Keratinocyte (primary cell): ENCODE data around the gene MUC4. TPM values are rescaled to one million over a fixed set of nuclear protein-coding genes. Genes with fewer than 3 reads are reported as not detected.

Source experiments
- DNase-seq: peaks from one replicate; pipeline ENCODE4 v3.0.0-alpha.2; 2011; ENCODE audit warnings: low read depth, missing footprints, low spot score
- FAIRE-seq: peaks from 2 replicates; lab custom pipeline; 2011; peaks lifted over from hg19 to GRCh38; lab: Jason Lieb, UNC
- H2AFZ ChIP-seq: 2 replicates; pipeline ENCODE4 v1.6.0; 2012; ENCODE audit warnings: low read length, control low read depth, inconsistent platforms; ENCODE audit not compliant: control insufficient read depth
- H3K27ac ChIP-seq: 2 replicates; pipeline ENCODE4 v1.5.1; 2011; ENCODE audit warnings: low read length; ENCODE audit not compliant: control insufficient read depth, insufficient read depth
- H3K27me3 ChIP-seq: 3 replicates; pipeline ENCODE4 v1.6.0; 2011; ENCODE audit warnings: low read length; ENCODE audit not compliant: control insufficient read depth, insufficient read depth; ENCODE audit errors: extremely low read depth
- H3K36me3 ChIP-seq, 2 experiments: 2 replicates in 1 of 2; 3 replicates in 1 of 2; pipeline ENCODE4 v1.5.1; 2011; ENCODE audit warnings: low read length in 2 of 2, mild to moderate bottlenecking in 1 of 2; ENCODE audit not compliant: control insufficient read depth in 2 of 2, insufficient read depth in 2 of 2; ENCODE audit errors: extremely low read depth in 1 of 2
- H3K4me1 ChIP-seq: 3 replicates; pipeline ENCODE4 v1.5.1; 2011; ENCODE audit warnings: low read length; ENCODE audit not compliant: control insufficient read depth, insufficient read depth; ENCODE audit errors: extremely low read depth
- H3K4me2 ChIP-seq: 3 replicates; pipeline ENCODE4 v1.6.0; 2011; ENCODE audit warnings: low read depth, low read length; ENCODE audit not compliant: control insufficient read depth, insufficient read depth; ENCODE audit errors: extremely low read depth
- H3K4me3 ChIP-seq, 3 experiments: fragments of 200-600 bp in 1 of 3; sonication (generic) in 1 of 3; 2 replicates in 2 of 3; 3 replicates in 1 of 3; pipeline ENCODE4 v1.5.1; 2011 to 2016; ENCODE audit warnings: low read length in 3 of 3, mild to moderate bottlenecking in 3 of 3, control low read depth in 2 of 3, inconsistent platforms in 1 of 3, low read depth in 1 of 3, mixed read lengths in 1 of 3, mixed run types in 1 of 3, moderate library complexity in 1 of 3; ENCODE audit not compliant: control insufficient read depth in 2 of 3, insufficient read depth in 2 of 3; ENCODE audit errors: extremely low read depth in 1 of 3
- H3K79me2 ChIP-seq: 2 replicates; pipeline ENCODE4 v1.6.0; 2012; ENCODE audit warnings: low read length; ENCODE audit not compliant: control insufficient read depth, insufficient read depth
- H3K9ac ChIP-seq: 3 replicates; pipeline ENCODE4 v1.6.0; 2011; ENCODE audit warnings: low read length; ENCODE audit not compliant: control insufficient read depth, insufficient read depth; ENCODE audit errors: extremely low read depth
- H3K9me1 ChIP-seq: 3 replicates; pipeline ENCODE4 v1.6.0; 2011; ENCODE audit warnings: low read length; ENCODE audit not compliant: control insufficient read depth, insufficient read depth; ENCODE audit errors: extremely low read depth
- H3K9me3 ChIP-seq: 2 replicates; pipeline ENCODE4 v1.5.1; 2012; ENCODE audit warnings: low read depth, low read length; ENCODE audit not compliant: control insufficient read depth
- H4K20me1 ChIP-seq: 3 replicates; pipeline ENCODE4 v1.6.0; 2011; ENCODE audit warnings: low read length; ENCODE audit not compliant: control insufficient read depth, insufficient read depth; ENCODE audit errors: extremely low read depth
- EZH2 ChIP-seq: IDR thresholded peaks from one replicate; pipeline ENCODE4 v1.6.1; 2012; ENCODE audit warnings: inconsistent platforms, mild to moderate bottlenecking, low read length, moderate library complexity
- dilution Hi-C: fragments of 300-500 bp; cut with MboI; formaldehyde crosslinking; loops from one replicate; pipeline ENCODE4 v1.7.0; 2020; ENCODE audit warnings: low sequenced_read_pairs; ENCODE audit not compliant: extremely low pct_ligation_motif_present
- polyA plus RNA-seq, 5 experiments: library from polyadenylated mRNA; depleted of rRNA in 3 of 5; stranded (reverse) in 3 of 5; stranded (forward) in 1 of 5; unstranded in 1 of 5; fragments of >200 nt; gene quantifications; 1 replicate in 1 of 5; 2 replicates in 3 of 5; 3 replicates in 1 of 5; pipeline versions ENCODE4 v1.2.1 to v1.2.3, GENCODE V29; 2011 to 2012; ENCODE audit warnings: missing spikeins in 2 of 5, low read depth in 1 of 5, low replicate concordance in 1 of 5
- TF ChIP-seq, protein P1 (sequence below), 3 experiments: IDR thresholded peaks in 1 of 3; conservative IDR thresholded peaks in 1 of 3; optimal IDR thresholded peaks in 1 of 3; 2 replicates in 2 of 3; 3 replicates in 1 of 3; pipeline versions ENCODE3 to v1.5.1; 2011; ENCODE audit warnings: low read length in 3 of 3, mild to moderate bottlenecking in 3 of 3, moderate library complexity in 2 of 3, control low read depth in 1 of 3, inconsistent platforms in 1 of 3; ENCODE audit not compliant: insufficient read depth in 2 of 3; ENCODE audit errors: extremely low read depth in 1 of 3

The MUC4 gene
- polyA plus RNA-seq, 1 donor (not counting 4 experiments of a cell fraction or from before 2014, with no cell fraction given) = not detected

- FAIRE-seq = no peak
Measured at GRCh38 chr3:195809796-195810454, 1.8 kb downstream of the MUC4 start.

DNA sequence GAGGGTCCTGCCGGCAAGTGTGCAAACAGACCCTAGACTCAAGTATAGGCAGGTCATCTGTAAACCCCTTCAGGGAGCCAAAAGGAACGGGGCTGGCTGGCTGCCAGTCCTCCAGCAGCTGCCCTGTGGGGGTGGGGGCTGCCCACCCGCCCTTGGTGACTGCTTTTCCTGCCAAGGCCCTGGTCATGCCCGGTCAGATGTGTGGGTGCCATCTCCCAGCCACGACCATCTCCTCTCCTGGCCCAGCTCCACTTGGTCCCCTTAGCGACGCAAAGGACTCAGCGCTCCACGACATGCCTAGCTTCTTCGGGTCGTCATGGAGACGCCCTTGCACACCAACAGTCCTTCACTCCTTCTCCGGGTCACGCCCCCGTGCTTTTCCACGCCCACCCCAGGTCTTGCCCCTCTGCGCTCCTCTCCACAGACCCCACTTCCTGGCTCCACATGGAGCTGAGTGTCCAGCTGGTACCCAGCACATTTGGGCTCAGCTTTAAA lies 2.4 kb downstream of the MUC4 start:
- no peak for FAIRE-seq
- Histone ChIP-seq H3K79me2 (no peaks in the 10 kb centered on the region), H3K9me3 (no peaks in the 10 kb centered on the region), H3K4me1 (no peaks in the 10 kb centered on the region), H3K36me3 (no peaks in the 10 kb centered on the region), H3K27ac (no peak overlapping the region), H4K20me1 (no peaks in the 10 kb centered on the region), H2AFZ (no peak overlapping the region), H3K4me2 (no peak overlapping the region), H3K27me3 (peaks cover 33% of the 10 kb centered on the region), H3K9ac (no peak overlapping the region), H3K4me3 (no peak overlapping the region), H3K9me1 (no peaks in the 10 kb centered on the region)
- dilution Hi-C loops = no loop called here
- TF ChIP-seq, protein P1, sequence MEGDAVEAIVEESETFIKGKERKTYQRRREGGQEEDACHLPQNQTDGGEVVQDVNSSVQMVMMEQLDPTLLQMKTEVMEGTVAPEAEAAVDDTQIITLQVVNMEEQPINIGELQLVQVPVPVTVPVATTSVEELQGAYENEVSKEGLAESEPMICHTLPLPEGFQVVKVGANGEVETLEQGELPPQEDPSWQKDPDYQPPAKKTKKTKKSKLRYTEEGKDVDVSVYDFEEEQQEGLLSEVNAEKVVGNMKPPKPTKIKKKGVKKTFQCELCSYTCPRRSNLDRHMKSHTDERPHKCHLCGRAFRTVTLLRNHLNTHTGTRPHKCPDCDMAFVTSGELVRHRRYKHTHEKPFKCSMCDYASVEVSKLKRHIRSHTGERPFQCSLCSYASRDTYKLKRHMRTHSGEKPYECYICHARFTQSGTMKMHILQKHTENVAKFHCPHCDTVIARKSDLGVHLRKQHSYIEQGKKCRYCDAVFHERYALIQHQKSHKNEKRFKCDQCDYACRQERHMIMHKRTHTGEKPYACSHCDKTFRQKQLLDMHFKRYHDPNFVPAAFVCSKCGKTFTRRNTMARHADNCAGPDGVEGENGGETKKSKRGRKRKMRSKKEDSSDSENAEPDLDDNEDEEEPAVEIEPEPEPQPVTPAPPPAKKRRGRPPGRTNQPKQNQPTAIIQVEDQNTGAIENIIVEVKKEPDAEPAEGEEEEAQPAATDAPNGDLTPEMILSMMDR (optimal IDR thresholded peaks at IDR 0.05 in 1 of 3, IDR thresholded peaks at IDR 0.05 in 1 of 3, conservative IDR thresholded peaks at IDR 0.05 in 1 of 3; ENCODE audit: extremely low read depth in 1 of 3, insufficient read depth in 2 of 3, low read length in 3 of 3) = no peak
- no peak for TF ChIP-seq EZH2
- DNase-seq = no peak

More at GRCh38 chr3:195809796-195810454, 1.8 kb downstream of the MUC4 start:
- DNase-seq = no peak
- no peaks in the 10 kb centered on the region for H3K9me3 ChIP-seq
- no peaks in the 10 kb centered on the region for H3K9me1 ChIP-seq
- TF ChIP-seq, protein P1 (optimal IDR thresholded peaks at IDR 0.05 in 1 of 3, IDR thresholded peaks at IDR 0.05 in 1 of 3, conservative IDR thresholded peaks at IDR 0.05 in 1 of 3; ENCODE audit: extremely low read depth in 1 of 3, insufficient read depth in 2 of 3, low read length in 3 of 3) = no peak
- no peak for TF ChIP-seq EZH2
- no peak overlapping the region for H3K4me2 ChIP-seq
- peaks cover 31% of the 10 kb centered on the region for H3K27me3 ChIP-seq
- no peaks in the 10 kb centered on the region for H3K4me1 ChIP-seq
- dilution Hi-C loops = no loop called here
- H3K27ac ChIP-seq = no peak overlapping the region
- H3K9ac ChIP-seq = no peak overlapping the region
- H3K4me3 ChIP-seq = no peak overlapping the region
- no peaks in the 10 kb centered on the region for H3K36me3 ChIP-seq
- H2AFZ ChIP-seq = no peak overlapping the region
- H3K79me2 ChIP-seq = no peaks in the 10 kb centered on the region
- H4K20me1 ChIP-seq = no peaks in the 10 kb centered on the region
